NOMO-1 treated with DMSO at 0.1 percent for 48 hours (cell line): ENCODE results near the gene IGFN1.

Source experiments
- DNase-seq: peaks from one replicate; lab custom pipeline; 2025; ENCODE audit not compliant: unreplicated experiment; lab: John Stamatoyannopoulos, UW

IGFN1 gene

GRCh38 chr1:201190624-201191051, at the start of gene IGFN1:
Gene IGFN1 (plus strand): TSS chr1:201190824. CDS start chr1:201193294, 2,470 bp downstream.
- DNase-seq = no peak

GRCh38 chr1:201140941-201141260, 49.7 kb upstream of the IGFN1 start:
- no peak for DNase-seq

GRCh38 chr1:201141418-201141817, 49.2 kb upstream of the IGFN1 start:
- no peak for DNase-seq

GRCh38 chr1:201142011-201142848, 48.4 kb upstream of the IGFN1 start:
- DNase-seq = no peak

GRCh38 chr1:201142849-201143725, 47.5 kb upstream of the IGFN1 start:
- DNase-seq = no peak

GRCh38 chr1:201143726-201144635, 46.6 kb upstream of the IGFN1 start:
- no peak for DNase-seq

- DNase-seq = no peak
Observed at GRCh38 chr1:201144701-201145100, 45.9 kb upstream of the IGFN1 start.

- DNase-seq = no peak
Observed at GRCh38 chr1:201145132-201145531, 45.5 kb upstream of the IGFN1 start.

GRCh38 chr1:201145816-201146215, 44.8 kb upstream of the IGFN1 start:
- no peak for DNase-seq

GRCh38 chr1:201146626-201147390, 43.8 kb upstream of the IGFN1 start:
- no peak for DNase-seq

- DNase-seq = no peak
Observed at GRCh38 chr1:201147396-201148015, 43.1 kb upstream of the IGFN1 start.

GRCh38 chr1:201149400-201149799, 41.2 kb upstream of the IGFN1 start:
- no peak for DNase-seq

GRCh38 chr1:201153474-201154388, 36.9 kb upstream of the IGFN1 start:
- peak; percentile 69 for DNase-seq

GRCh38 chr1:201154389-201155165, 36.0 kb upstream of the IGFN1 start, which contains the start of gene TMEM9:
Gene TMEM9 (minus strand): TSS chr1:201154474. CDS start chr1:201153923, 551 bp downstream.
- peak; percentile 85 for DNase-seq

- no peak for DNase-seq
Observed at GRCh38 chr1:201155354-201155753, 35.3 kb upstream of the IGFN1 start.

GRCh38 chr1:201156346-201156745, 34.3 kb upstream of the IGFN1 start:
- DNase-seq = no peak

- DNase-seq = no peak
Observed at GRCh38 chr1:201156819-201157218, 33.8 kb upstream of the IGFN1 start.

GRCh38 chr1:201157949-201158348, 32.7 kb upstream of the IGFN1 start:
- no peak for DNase-seq
